Effector CD8-positive, alpha-beta T cell (primary cell): ENCODE data around the gene DAGLA.
A peak's percentile ranks its signal among the peaks of the same experiment; 100 is the strongest.

ENCODE experiments used
- DNase-seq: peaks from one replicate; lab custom pipeline; 2025; lab: John Stamatoyannopoulos, UW

Gene DAGLA

GRCh38 chr11:61728066-61728939, 48.1 kb downstream of the DAGLA start:
- DNase-seq = no peak

GRCh38 chr11:61728940-61729219, 48.7 kb downstream of the DAGLA start:
- DNase-seq = no peak

GRCh38 chr11:61730240-61730994, 50.2 kb downstream of the DAGLA start:
- no peak for DNase-seq

GRCh38 chr11:61731211-61731951, 51.2 kb downstream of the DAGLA start:
- no peak for DNase-seq

GRCh38 chr11:61731952-61732675, 51.9 kb downstream of the DAGLA start:
- no peak for DNase-seq

- no peak for DNase-seq
Measured at GRCh38 chr11:61732705-61733104, 52.5 kb downstream of the DAGLA start.

- DNase-seq = peak; percentile 71
Measured at GRCh38 chr11:61733120-61733978, 53.2 kb downstream of the DAGLA start.

DNA sequence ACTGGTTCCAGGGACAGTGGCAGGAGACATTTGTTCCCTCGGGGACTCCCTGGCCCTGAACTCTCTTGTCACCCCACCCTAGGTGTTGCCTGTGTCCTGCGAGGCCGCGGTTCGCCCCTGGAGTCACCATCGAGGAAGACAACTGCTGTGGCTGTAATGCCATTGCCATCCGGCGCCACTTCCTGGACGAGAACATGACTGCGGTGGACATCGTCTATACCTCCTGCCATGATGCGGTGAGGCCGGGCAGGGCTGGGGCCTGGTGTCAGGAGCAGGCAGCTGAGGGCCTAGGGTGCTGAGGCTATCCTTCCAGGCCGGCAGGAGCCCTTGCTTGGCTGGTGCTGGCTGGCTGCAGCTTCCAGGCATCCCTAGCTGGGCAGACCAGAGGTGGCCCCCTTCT, 54.6 kb downstream of the DAGLA start:
- DNase-seq = no peak

GRCh38 chr11:61735391-61735790, 55.2 kb downstream of the DAGLA start:
- no peak for DNase-seq

DNA sequence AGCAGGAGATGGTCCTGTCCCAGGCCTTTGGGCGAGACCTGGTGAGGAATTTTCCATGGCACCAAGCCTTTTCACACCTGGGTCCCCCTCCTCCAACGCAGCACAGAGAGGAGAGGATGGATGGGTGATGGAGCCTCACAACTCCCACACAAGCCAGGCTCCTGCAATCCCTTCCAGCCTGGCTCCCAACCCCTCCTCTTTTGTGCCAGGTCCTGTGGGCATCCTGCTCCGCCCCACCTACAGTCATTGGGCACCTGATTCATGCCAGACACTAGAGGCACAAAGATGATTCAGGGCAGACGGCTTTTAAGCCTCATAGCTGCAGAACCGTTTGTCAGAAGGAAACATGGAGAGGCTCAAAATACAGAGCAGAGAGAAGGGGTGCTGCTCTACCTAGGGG, 56.1 kb downstream of the DAGLA start:
- no peak for DNase-seq

DNA sequence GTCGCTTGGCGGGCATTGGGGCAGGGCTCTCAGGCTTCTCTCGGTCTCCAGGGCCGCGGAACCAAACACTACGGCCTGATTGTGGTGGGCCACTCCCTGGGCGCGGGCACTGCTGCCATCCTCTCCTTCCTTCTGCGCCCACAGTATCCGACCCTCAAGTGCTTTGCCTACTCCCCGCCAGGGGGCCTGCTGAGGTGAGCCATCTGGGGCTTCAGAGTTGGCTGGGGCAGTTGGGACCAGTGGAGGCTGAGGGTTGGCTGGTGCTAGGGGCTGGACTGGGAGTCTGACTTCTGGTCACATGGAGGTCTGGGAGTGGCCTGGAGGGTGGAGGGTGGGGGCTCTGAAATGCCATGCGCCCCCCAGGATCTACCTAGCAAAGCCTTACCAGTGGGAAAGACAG, 56.9 kb downstream of the DAGLA start:
- DNase-seq = no peak

DNA sequence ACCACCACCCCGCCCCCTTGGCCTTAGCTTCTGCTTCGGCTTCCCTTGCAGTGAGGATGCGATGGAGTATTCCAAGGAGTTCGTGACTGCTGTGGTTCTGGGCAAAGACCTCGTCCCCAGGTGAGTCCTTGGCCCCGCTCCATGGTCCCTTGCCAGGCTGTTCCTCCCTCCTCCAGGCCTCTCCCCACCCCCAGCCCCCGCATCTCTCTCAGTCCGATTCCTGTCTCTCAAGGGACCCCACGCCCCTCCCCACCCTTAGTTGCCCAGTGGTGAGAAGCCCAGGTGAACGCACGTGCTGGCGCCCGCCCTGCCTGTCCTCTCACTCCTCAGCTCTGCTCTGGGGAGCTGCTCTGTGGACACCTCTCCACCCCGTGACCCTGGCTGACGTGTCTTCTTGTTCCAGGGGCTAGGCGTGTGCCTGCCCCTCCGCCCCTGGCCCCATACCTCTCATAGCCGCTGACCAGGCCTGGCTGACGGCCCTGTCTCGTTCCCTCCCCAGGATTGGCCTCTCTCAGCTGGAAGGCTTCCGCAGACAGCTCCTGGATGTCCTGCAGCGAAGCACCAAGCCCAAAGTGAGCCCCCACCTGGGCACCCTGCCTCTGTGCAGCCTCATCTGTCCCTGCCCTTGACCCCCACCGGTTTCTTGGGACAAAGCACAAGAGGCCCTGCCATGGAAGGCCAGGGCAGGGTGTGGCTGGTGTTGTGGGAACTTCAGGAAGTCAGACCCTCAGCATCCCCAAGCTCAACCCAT, 57.6 kb downstream of the DAGLA start:
- no peak for DNase-seq

GRCh38 chr11:61738776-61739175, 58.6 kb downstream of the DAGLA start:
- no peak for DNase-seq

GRCh38 chr11:61739413-61739812, 59.2 kb downstream of the DAGLA start:
- DNase-seq = no peak

DNA sequence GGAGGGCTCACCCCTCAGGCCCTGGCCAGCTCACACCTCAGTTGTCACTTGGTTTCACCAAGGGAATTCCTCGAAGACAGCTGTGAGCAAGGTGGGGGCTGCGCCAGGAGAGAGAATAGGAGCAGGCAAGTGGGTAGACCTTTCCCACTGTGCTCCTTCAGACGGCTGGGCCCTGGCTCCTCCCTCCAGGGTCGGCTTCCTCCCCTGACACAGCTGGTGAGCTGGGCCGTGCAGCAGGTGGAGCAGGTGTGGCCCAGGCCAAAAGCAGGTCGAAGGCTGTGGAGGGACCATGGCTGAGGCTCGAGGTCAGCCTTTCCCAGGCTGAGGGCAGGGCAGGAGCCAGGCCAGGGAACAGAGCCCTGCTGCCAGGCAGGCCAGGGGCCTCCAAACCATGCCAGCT, 59.8 kb downstream of the DAGLA start:
- no peak for DNase-seq

GRCh38 chr11:61742391-61742790, 62.2 kb downstream of the DAGLA start:
- no peak for DNase-seq

- DNase-seq = no peak
Measured at GRCh38 chr11:61743486-61744095, 63.4 kb downstream of the DAGLA start.

GRCh38 chr11:61744181-61744580, 64.0 kb downstream of the DAGLA start:
- no peak for DNase-seq

DNA sequence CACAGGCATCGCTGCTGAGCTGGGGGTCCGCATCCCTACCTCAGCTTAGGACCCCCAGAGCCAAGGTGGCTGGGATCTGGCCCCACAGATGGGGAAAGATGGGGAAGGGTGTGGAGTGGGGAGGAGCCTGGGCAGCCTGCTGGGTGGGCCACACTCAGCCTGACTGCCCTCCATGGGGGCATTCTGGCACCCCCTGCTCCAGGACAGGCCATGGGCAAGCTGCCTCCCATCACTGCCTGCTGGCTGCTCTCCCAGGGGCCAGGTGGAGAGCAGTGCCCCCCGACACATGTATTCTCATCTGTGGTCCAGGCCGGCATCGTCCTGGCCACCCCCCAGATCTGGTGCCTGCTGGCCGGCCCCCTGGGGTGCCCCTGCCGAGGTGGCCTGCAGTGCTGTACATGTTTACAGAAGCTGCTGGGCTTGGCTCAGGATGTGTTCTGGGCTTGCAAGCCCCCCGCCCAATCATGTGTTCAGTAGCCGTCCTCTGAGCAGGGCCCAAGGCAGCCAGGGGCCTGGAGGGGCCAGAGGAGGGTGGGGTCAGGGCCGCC, 64.5 kb downstream of the DAGLA start:
- no peak for DNase-seq
